ENCODE measurements around the gene MTOR. TPM values are rescaled to one million over a fixed set of nuclear protein-coding genes. Genes with fewer than 3 reads are reported as not detected.

Gene MTOR
- total RNA-seq, 1 donor from 2014 or later = 55.1 TPM

DNA sequence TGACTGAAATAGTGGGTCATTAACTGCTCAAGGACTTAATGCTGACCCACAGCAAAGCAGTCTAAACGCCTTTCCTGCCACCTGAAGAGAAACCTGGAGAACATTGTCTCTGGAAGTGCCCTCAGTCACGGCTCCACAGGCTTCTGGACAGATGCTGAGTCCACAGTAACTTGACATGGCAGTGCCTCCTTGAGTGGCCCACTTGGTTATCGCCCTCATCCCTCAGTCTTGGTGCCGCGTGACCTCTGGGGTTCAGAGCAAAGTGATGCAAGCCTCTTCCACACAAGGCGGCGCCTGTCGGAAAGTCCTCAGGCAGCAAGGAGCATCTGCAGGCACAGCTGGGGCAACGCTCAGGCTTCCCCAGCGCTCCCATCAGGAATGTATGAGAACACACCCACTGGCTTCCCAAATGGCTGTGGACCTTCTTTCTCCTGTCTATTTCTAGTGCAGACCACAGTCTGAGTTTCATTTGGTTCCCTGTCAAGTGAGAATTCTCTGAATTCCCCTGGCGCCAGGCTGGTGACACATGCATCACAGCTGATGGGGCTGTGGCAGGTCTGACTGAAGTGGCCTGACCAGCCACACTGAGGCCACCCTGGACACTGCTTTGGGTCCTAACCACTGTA lies 86.2 kb downstream of the MTOR start:
- H3K27me3 Mint-ChIP-seq = no peaks in the 10 kb centered on the region
- POLR2A ChIA-PET = interaction anchor here (0.6 kb wide), 1 partner anchor 31 kb away, joined by 4 read pairs; no protein-coding TSS in a partner anchor
- DNase-seq (no peak), ATAC-seq (ENCODE audit: low read depth) (no peak)
- H3K27ac Mint-ChIP-seq = no peak overlapping the region
- intact Hi-C loops (cut with micrococcal nuclease) = no loop called here
- CTCF ChIA-PET = no interaction called here
- H3K9me3 Mint-ChIP-seq = no peaks in the 10 kb centered on the region
- peaks cover 52% of the 10 kb centered on the region for H3K36me3 Mint-ChIP-seq (ENCODE audit: low read depth)
- TF ChIP-seq, protein P1, sequence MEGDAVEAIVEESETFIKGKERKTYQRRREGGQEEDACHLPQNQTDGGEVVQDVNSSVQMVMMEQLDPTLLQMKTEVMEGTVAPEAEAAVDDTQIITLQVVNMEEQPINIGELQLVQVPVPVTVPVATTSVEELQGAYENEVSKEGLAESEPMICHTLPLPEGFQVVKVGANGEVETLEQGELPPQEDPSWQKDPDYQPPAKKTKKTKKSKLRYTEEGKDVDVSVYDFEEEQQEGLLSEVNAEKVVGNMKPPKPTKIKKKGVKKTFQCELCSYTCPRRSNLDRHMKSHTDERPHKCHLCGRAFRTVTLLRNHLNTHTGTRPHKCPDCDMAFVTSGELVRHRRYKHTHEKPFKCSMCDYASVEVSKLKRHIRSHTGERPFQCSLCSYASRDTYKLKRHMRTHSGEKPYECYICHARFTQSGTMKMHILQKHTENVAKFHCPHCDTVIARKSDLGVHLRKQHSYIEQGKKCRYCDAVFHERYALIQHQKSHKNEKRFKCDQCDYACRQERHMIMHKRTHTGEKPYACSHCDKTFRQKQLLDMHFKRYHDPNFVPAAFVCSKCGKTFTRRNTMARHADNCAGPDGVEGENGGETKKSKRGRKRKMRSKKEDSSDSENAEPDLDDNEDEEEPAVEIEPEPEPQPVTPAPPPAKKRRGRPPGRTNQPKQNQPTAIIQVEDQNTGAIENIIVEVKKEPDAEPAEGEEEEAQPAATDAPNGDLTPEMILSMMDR (IDR thresholded peaks at IDR 0.05) = no peak
- no peaks in the 10 kb centered on the region for H3K4me1 Mint-ChIP-seq
- H3K4me3 Mint-ChIP-seq = no peak overlapping the region

DNA sequence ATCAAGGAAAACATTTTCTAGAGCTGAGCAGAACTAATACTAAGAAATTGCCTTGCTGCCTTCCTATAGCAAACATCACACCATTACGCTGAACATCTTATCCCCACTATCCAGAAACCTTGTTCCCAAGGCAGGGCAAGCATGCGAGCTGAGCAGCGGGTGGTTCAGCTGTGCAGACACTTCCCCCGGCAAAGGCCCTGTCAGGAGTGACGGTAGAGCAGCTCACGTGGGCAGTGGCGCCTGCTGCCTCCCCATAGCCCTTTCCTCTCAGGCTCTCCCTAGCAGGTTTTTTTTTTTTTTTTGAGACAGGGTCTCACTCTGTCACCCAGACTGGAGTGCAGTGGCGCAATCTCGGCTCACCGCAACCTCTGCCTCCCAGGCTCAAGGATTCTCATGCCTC lies 86.9 kb downstream of the MTOR start:
- intact Hi-C loops (cut with micrococcal nuclease) = no loop called here
- Mint-ChIP-seq H3K27ac (no peak overlapping the region), H3K27me3 (no peaks in the 10 kb centered on the region), H3K4me1 (no peaks in the 10 kb centered on the region), H3K9me3 (no peaks in the 10 kb centered on the region), H3K36me3 (ENCODE audit: low read depth) (peaks cover 47% of the 10 kb centered on the region), H3K4me3 (no peak overlapping the region)
- ChIA-PET POLR2A (no interaction called here), CTCF (no interaction called here)
- TF ChIP-seq, protein P1 (IDR thresholded peaks at IDR 0.05) = no peak
- ATAC-seq (ENCODE audit: low read depth) (no peak), DNase-seq (no peak)

DNA sequence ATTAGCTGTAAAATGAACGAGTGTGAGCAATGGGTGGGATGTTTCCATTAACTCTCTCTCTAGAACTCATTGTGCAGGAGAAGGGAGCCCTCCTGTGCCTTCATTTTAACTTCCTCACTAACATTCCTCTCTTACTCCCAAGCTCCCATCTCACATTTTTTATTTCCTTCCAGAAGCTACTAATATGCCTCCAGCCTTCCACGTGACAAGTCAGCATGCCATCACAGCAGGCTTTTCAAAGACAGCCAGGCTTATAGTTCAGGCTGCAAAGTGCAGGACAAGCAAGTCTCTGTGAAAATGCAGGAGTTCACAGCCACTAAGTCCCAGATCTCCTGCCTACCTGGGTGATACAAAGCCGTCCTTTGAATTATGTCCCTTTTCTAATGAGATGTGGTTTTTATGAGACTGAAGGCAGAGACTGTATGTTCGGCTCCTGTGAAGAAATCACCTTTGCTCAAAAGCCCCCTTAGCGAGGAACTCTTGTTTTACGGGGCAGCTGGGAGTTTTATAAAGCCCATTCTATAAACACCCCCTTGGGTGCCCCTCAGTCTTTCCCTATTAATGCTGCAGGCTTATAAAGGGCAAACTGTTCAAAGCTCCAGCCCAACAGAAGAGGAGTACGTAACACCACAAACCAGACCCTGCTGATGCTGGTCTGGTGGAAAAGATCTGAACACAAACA lies 87.9 kb downstream of the MTOR start:
- H3K27me3 Mint-ChIP-seq = no peaks in the 10 kb centered on the region
- intact Hi-C loops (cut with micrococcal nuclease) = no loop called here
- ChIA-PET POLR2A (interaction anchor here (0.5 kb wide), 1 partner anchor 1383 kb away, joined by 7 read pairs; no protein-coding TSS in a partner anchor), CTCF (no interaction called here)
- TF ChIP-seq, protein P1 (IDR thresholded peaks at IDR 0.05) = no peak
- H3K9me3 Mint-ChIP-seq = no peaks in the 10 kb centered on the region
- no peak overlapping the region for H3K4me3 Mint-ChIP-seq
- DNase-seq (no peak), ATAC-seq (ENCODE audit: low read depth) (no peak)
- H3K36me3 Mint-ChIP-seq (ENCODE audit: low read depth) = peaks cover 37% of the 10 kb centered on the region
- no peaks in the 10 kb centered on the region for H3K4me1 Mint-ChIP-seq
- no peak overlapping the region for H3K27ac Mint-ChIP-seq

DNA sequence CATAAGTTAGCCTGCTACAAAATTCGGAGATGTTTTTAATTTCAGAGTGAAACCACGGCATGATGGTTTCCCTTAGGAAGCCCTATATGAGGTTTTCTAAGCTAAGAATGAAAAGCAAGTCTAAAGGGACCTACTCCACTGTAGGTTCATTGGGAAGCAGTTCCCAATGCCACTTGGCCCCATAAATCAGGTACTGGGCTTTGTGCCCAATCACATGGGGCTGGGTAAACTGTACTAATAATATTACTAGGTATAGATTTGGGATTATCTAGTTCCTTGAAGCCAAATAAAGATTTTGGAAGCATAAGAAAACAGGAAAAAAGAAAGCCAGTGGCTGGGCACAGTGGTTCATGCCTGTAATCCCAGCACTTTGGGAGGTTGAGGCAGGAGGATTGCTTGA lies 92.2 kb downstream of the MTOR start:
- Mint-ChIP-seq H3K27ac (no peak overlapping the region), H3K27me3 (no peaks in the 10 kb centered on the region), H3K4me3 (no peak overlapping the region), H3K36me3 (ENCODE audit: low read depth) (peaks cover 35% of the 10 kb centered on the region), H3K9me3 (no peaks in the 10 kb centered on the region), H3K4me1 (peaks cover under 1% of the 10 kb centered on the region)
- intact Hi-C loops (cut with micrococcal nuclease) = no loop called here
- POLR2A ChIA-PET = no interaction called here
- ATAC-seq (ENCODE audit: low read depth) = no peak
- no peak for DNase-seq
- TF ChIP-seq, protein P1 (IDR thresholded peaks at IDR 0.05) = no peak
- CTCF ChIA-PET = no interaction called here

DNA sequence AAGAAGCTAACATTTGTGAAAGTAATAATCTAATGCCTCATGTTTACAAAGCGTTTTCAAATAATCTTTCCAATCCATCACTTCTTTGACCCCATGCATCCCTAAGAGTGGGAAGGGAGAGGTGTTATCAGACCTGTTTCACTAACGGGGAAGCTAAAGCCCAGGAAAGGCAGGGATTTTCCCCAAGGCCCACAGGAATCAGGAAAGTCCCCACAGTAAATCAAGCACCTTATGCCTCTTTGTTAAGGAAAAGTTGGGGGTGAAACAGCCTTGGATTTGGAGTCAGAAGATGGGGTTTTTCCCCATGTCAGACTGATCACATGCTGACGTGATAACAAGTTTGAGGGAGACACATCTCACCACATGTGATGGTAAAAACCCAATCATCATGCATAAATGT lies 93.1 kb downstream of the MTOR start:
- DNase-seq = no peak
- intact Hi-C loops (cut with micrococcal nuclease) = no loop called here
- TF ChIP-seq, protein P1 (IDR thresholded peaks at IDR 0.05) = no peak
- peaks cover 2% of the 10 kb centered on the region for H3K4me1 Mint-ChIP-seq
- ATAC-seq (ENCODE audit: low read depth) = no peak
- ChIA-PET POLR2A (no interaction called here), CTCF (no interaction called here)
- H3K4me3 Mint-ChIP-seq = no peak overlapping the region
- H3K27me3 Mint-ChIP-seq = no peaks in the 10 kb centered on the region
- no peak overlapping the region for H3K27ac Mint-ChIP-seq
- peaks cover 37% of the 10 kb centered on the region for H3K36me3 Mint-ChIP-seq (ENCODE audit: low read depth)
- H3K9me3 Mint-ChIP-seq = no peaks in the 10 kb centered on the region

Data from activated B cell treated with CpG ODN at 0.5 μM for 24 hours (primary cell).